HT1080 (cell line): ENCODE data around the gene TUBA3D. TPM values are rescaled to one million over a fixed set of nuclear protein-coding genes. Genes with fewer than 3 reads are reported as not detected.
A peak's percentile ranks its signal among the peaks of the same experiment; 100 is the strongest.
"Not testable (repeated sequence)": the region's sequence is repeated elsewhere in the genome, so short reads cannot be mapped to it uniquely, and the experiment has no call there.

Experiments
- DNase-seq: peaks from one replicate; pipeline ENCODE4 v3.0.0-alpha.2; 2015; ENCODE audit warnings: low read depth
- polyA plus RNA-seq, 2 experiments: library from polyadenylated mRNA; depleted of rRNA; stranded (reverse); fragments of >200 nt; gene quantifications; 2 replicates each; pipeline ENCODE4 v1.2.3, GENCODE V29; 2015
- total RNA-seq: library from RNA; depleted of rRNA; stranded (reverse); fragments of >200 nt; shearing (Covaris generic); gene quantifications from 2 replicates; pipeline ENCODE4 v1.2.3, GENCODE V29; 2014; rRNA removed

Gene TUBA3D
- total RNA-seq: 2.9 and 3.0 TPM in 2 replicates
- 2.1 and 4.9 TPM in 2 replicates for polyA plus RNA-seq (2015; cell fraction: cytosol; rRNA removed)
- 0.87 and 2.2 TPM in 2 replicates for polyA plus RNA-seq (2015; cell fraction: nucleus; rRNA removed)

DNA sequence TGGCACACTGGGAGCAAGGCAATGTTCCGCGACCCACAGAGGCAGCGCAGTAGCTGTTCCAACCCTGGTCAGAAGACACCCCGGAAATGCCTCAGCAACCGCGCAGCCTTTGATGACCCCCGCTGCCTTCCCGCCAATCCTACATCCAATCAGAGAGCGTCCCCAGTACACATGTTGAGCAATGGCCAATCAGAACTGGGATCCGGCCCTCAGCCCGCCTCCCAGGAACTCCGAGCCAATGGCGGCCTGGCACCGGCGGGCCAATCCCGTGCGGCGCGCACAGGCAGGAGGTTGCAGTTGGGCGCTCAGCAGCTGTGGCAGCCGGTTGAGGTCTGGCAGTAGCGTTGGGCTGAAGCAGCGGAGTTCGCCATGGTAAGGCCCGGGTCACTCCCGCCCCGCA is at the start of gene TUBA3D:
TUBA3D (plus strand) TSS at position 289 of the 400 bp plus-strand sequence; CDS start at position 370, 81 bp downstream.
- no peak for DNase-seq

DNA sequence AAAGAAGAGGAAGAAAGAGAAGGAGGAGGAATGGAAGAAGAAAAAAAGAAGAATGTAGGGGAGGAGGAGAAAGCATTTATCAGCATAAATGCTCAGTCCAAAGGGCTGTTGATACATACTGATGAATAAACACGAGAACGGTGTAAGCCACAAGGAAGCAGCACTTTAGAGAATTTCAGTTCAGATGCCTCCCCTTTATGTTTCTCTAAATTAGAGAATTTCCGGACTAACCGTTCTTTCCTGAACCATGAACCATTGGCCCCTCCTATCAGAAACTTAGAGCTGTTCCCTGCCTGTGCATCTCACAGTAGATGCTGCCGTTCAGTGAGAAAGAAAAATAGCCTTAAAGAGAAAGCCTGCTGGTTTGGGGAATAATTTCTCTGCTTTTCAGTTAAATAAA is 49.2 kb upstream of the TUBA3D start:
- no peak for DNase-seq

GRCh38 chr2:131431336-131431735 is 44.6 kb upstream of the TUBA3D start:
- DNase-seq: peak; percentile 59

DNA sequence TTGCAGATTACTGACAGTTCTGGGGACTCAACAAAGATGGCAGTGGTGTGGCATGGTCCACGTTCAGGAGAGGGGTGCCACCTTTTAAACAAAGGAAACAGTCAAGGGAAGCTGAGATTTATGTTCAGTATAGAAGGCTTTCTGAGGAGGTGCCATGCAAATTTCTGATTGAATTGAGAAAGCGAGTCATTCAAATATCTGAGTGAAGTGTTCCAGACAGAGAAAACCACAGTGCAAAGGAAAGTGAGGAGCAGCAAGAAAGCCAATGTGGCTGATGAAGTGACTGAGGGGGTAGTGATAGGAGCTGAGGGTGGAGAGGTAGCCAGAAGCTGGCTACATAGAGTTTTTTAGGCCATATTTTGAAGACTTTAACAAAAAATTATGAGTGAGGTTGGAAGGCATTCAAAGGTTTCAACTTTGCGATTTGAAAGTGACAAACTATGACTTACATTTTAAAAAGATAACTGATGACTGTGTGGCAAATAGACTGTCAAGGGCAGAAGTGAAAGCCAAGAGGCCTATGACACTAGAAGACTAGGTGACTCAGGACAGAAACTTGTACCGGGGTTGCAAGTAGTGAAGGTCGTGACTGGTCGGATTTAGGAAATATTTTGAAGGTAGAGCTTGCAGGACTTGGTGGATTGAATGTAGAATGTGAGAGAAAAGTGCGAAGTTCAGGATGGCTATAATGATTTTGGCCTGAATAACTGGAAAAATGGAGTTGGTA is 35.0 kb upstream of the TUBA3D start:
- not testable (repeated sequence) for DNase-seq

- not testable (repeated sequence) for DNase-seq
Measured at GRCh38 chr2:131444736-131445514, 31.0 kb upstream of the TUBA3D start.

GRCh38 chr2:131445515-131445797 is 30.5 kb upstream of the TUBA3D start:
- not testable (repeated sequence) for DNase-seq

GRCh38 chr2:131445896-131446295 is 30.0 kb upstream of the TUBA3D start:
- DNase-seq: no peak

DNA sequence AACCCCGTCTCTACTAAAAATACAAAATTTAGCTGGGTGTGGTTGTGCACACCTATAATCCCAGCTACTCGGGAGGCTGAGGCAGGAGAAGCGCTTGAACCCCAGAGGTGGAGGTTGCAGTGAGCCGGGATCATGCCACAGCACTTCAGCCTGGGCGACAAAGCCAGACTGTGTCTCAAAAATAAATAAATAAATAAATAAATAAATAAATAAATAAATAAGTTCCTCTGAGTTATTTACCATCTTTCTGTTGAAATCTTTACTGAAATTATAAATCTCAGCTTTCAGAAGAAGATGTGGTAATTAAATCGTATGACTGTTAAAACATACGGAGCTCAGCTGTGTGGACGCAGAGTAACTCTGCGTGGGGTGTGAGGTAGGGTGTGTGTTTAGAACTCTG is 27.9 kb upstream of the TUBA3D start:
- not testable (repeated sequence) for DNase-seq

DNA sequence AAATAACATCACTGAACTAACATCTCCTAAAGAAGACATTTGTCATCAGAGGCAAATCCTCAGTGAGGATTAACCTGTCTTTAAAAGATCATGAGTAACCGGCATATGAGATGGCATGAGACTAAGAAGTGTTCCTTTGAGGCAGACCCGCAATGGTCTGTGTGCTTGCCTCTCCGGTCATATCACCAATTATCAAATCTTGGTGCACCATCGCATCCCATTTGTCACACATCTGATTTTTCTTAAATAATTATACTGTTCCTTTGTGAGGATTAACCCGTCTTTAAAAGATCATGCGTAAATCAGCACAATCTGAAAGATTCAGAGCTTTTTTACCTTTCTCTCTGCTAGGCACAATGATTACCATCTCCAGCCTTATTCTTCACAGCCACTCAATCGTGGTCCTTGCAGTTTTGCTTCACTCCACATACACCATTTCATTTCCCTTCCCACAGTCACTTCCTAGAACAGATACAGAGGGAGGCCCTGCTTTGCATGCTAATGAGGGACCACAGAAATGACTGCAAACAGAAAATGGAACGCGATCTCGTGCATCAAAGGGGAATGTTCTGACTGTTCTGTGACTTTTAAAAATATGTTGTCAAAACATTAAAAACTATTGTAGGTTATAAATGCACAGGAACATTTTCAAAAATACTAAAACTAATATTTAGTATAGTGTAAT is 24.5 kb upstream of the TUBA3D start:
- DNase-seq: not testable (repeated sequence)

- DNase-seq: not testable (repeated sequence)
Measured at GRCh38 chr2:131454914-131455313, 21.0 kb upstream of the TUBA3D start.

- DNase-seq: not testable (repeated sequence)
Measured at GRCh38 chr2:131467722-131468121, 8.2 kb upstream of the TUBA3D start.

GRCh38 chr2:131470944-131471343 is 5.0 kb upstream of the TUBA3D start:
- not testable (repeated sequence) for DNase-seq

GRCh38 chr2:131471624-131472023 is 4.3 kb upstream of the TUBA3D start:
- DNase-seq: not testable (repeated sequence)

- DNase-seq: not testable (repeated sequence)
Measured at GRCh38 chr2:131473266-131473665, 2.7 kb upstream of the TUBA3D start.

DNA sequence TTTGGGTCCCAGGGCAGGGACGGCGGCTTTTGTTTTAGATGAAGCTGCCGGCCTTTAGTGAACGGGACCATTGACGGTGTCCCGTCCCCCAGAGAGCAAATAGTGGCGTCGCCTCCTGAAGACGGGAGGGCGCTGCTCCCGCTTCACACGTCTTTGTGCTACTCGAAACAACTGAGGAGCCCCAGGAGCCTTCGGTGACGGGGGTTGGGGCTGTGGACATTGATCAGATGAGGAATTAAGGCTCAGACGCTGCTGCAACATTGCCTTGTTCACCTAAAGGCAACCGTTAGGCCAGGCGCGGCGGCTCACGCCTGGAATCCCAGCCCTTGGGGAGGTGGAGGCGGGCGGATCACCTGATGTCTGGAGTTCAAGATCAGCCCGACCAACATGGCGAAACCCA is 444 bp downstream of the TUBA3D start:
- not testable (repeated sequence) for DNase-seq

- not testable (repeated sequence) for DNase-seq
Measured at GRCh38 chr2:131477227-131477626, 1.3 kb downstream of the TUBA3D start.

- not testable (repeated sequence) for DNase-seq
Measured at GRCh38 chr2:131478074-131478849, 2.3 kb downstream of the TUBA3D start.

GRCh38 chr2:131478850-131479461 is 3.0 kb downstream of the TUBA3D start:
- not testable (repeated sequence) for DNase-seq

- not testable (repeated sequence) for DNase-seq
Measured at GRCh38 chr2:131480351-131480750, 4.4 kb downstream of the TUBA3D start.

- DNase-seq: not testable (repeated sequence)
Measured at GRCh38 chr2:131482506-131483155, 6.7 kb downstream of the TUBA3D start.
